Measurements from ENCODE around the gene NHERF2.

Gene NHERF2

DNA sequence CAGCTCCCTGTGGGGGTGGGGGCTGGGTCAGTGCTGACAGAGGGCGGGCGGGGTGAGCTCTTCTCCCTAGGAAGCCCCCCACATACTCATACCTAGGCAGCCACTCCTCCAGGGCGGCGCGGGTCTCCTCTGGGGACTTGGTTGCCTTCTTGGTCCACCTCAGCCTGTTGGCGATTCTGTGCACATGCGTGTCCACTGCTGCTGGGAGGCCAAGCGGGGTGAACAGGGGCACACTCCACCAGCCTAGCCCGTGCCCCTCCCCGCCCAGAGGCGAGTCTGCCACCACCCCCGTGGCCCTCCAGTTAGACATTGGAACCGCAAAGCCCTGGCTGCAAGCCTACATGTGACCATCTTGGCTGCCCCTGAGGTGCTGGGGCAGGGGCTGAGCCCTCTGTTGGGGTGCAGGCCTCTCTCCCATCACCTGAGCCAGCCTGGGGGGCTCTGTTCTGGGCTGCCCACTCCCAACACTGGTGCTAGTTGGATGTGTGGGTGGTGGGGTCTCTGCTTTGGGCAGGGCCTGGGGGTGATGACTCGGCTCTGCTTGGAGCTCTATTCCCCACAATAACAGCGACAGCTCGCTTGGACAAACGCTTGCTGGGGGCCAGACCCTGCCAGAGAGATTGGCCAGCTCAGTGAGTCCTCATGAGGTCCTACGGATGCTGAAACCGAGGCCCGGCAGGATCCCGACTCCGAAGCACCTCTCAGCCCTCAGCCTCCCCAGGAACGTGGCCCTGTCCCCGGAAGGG is 13.5 kb downstream of the NHERF2 start:
- TF ChIP-seq CTCF (conservative IDR thresholded peaks at IDR 0.05; ENCODE audit: low read length): no peak
- DNase-seq (ENCODE audit: low read depth): no peak
- no peak overlapping the region for H3K4me3 ChIP-seq (ENCODE audit: low read length)

DNA sequence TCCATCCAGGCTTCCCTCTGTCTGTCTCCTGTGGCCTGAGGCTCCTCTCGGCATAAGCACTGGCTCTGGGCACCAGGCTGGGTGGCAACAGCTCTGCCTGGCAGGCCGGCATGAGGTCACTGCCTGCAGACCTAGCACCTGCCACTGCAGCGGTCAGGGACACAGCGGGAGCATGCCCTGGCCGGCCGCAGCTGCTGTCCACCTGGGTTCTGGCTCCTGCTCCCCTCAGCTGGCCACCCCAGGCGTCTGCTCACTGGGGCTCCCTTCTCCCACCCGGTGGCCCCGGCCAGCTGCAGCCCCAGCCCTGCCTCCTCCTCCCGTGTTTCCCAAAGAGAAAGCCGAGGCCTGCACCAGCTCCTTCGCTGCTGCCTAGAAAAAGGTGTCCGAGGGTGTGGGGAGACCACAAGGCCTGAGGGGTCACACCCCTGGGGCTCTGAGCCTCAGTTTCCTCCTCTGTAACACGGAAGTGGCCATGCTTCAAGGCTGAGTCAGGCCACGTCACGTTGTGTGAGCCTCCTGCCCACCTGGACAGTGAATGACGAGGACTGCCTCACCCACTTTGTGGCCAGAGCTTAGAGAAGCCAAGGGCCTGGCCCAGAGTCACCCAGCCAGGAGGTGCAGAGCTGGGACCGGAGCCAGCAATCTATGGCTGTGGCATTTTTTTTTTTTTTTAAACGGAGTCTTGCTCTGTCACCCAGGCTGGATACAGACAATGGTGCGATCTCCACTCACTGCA is 14.3 kb downstream of the NHERF2 start:
- TF ChIP-seq CTCF (conservative IDR thresholded peaks at IDR 0.05; ENCODE audit: low read length): no peak
- DNase-seq (ENCODE audit: low read depth): no peak
- H3K4me3 ChIP-seq (ENCODE audit: low read length): no peak overlapping the region

DNA sequence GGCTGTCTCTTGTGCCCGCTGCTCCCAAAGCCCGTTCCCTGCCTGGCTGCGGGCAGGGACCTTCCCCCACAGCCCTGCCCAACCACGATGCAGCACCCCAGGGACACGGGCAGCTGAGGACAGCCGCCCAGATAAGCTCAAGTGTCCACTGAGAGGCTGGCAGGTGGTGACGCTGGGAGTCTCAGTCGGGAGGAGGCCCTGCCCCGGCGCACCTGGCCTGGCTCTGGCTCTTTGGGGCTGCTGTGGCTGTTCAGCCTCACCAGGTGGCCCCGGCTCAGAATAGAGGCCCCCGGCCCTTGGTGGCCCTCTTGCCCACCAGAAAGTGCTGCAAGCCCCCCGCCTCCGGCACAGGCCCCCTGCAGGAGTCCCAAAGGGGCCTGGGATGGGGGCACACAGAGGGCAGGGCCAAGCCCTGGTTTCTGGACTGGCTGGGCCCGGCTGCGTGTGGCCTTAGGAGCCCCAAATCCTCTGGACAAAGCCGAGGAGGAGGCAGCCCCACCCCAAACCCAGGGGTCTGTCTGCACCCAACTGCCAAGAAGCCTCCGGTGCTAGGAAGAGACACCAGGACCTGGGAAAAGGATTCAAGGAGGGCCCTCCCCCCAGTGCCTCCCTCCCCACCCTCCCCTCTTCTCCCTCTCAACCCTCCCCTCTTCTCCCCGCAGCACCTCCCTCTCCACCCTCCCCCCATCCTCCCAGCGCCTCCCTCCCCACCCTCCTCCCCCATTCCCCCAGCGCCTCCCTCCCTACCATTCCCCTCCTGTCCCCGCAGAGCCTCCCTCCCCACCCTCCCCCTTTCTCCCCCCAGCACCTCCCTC is 15.7 kb downstream of the NHERF2 start:
- no peak overlapping the region for H3K4me3 ChIP-seq (ENCODE audit: low read length)
- TF ChIP-seq CTCF (conservative IDR thresholded peaks at IDR 0.05; ENCODE audit: low read length): no peak
- no peak for DNase-seq (ENCODE audit: low read depth)

GRCh38 chr16:2042986-2043666 is 16.4 kb downstream of the NHERF2 start:
- no peak for TF ChIP-seq CTCF (conservative IDR thresholded peaks at IDR 0.05; ENCODE audit: low read length)
- no peak for DNase-seq (ENCODE audit: low read depth)
- H3K4me3 ChIP-seq (ENCODE audit: low read length): no peak overlapping the region

DNA sequence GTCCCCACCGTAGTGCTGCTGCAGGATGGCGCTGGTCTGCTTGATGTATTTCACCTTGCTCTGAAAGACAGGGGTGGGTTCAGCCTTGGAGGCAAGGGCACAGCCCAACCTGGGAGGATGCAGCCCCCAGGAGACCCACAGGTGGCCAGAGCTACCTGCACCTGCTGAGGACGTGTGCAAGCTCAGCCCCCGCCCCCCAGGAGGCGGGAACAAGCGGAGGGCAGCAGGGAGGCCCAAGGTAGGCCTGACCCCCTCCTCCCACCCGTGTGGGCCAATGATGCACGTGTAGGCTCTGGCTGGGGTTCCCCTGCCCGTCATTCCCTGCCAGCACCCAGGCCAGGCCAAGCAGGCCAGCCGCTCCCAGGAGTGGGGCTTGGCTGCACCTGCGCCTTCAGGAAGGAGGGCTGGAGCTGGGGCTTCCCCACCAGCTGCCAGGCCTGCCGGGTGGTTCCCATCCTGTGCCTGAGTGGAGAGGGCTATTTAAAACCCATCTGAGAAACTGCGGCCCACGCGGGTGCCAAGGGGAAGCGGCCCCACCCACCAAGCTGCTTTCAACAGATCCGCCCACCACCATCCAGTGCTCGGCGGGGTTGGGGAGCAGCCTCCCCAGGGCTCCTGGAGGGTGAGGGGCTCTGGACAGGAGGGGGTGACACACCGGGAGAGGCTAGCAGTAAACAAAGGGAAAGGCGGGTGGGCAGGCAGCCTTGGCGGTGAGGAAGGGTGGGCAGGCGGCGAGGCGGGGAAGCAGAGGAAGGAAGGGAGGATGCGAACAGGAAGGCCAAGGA is 17.2 kb downstream of the NHERF2 start:
- TF ChIP-seq CTCF (conservative IDR thresholded peaks at IDR 0.05; ENCODE audit: low read length): no peak
- H3K4me3 ChIP-seq (ENCODE audit: low read length): no peak overlapping the region
- no peak for DNase-seq (ENCODE audit: low read depth)

- TF ChIP-seq CTCF (conservative IDR thresholded peaks at IDR 0.05; ENCODE audit: low read length): no peak
- no peak overlapping the region for H3K4me3 ChIP-seq (ENCODE audit: low read length)
- DNase-seq (ENCODE audit: low read depth): no peak
These were observed 17.8 kb downstream of the NHERF2 start for GRCh38 chr16:2044541-2044940.

Measured in AG10803 (cell line).